Dedifferentiated amniotic fluid mesenchymal stem cell (primary cell): ENCODE measurements around the gene ZNF598.
"Not testable (repeated sequence)": the region's sequence is repeated elsewhere in the genome, so short reads cannot be mapped to it uniquely, and the experiment has no call there.

ENCODE experiments used
- DNase-seq: peaks from one replicate; pipeline ENCODE4 v3.0.0-alpha.2; 2016; ENCODE audit errors: extremely low spot score

ZNF598 gene

GRCh38 chr16:1959269-1960039 lies 50.2 kb downstream of the ZNF598 start, which contains the start of gene NDUFB10:
Gene NDUFB10 (plus strand): TSS chr16:1959538. CDS start chr16:1959625, 87 bp downstream.
- peak; percentile 76 for DNase-seq

DNA sequence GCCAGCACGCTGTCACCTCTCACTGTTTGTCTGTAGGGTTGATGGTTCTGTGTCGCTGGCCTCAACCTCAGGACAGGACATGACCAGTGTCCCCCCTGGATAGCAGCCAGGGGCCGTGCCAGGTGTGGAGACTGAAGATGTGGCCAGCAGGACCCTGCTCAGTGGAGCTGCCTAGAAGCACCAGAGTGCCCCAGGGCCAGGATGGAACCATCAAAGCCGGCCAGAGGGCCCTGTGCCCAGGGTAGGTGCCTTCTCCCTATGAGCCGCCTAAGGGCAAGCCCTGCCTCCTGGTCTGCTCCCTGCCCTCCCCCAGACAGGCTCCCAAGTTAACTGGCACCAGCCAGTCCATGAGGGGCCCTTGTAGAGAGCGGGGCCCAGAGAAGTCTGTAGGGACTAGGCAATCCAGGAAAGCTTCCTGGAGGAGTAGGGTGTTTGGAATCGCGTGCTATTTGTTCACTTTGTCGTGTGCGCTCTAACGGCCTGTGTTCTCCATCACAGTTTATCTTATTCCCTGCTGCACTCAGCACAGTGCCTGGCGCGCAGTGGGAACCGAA lies 50.8 kb downstream of the ZNF598 start:
- DNase-seq = no peak

- DNase-seq = not testable (repeated sequence)
Measured at GRCh38 chr16:1958143-1958491, 51.5 kb downstream of the ZNF598 start.

DNA sequence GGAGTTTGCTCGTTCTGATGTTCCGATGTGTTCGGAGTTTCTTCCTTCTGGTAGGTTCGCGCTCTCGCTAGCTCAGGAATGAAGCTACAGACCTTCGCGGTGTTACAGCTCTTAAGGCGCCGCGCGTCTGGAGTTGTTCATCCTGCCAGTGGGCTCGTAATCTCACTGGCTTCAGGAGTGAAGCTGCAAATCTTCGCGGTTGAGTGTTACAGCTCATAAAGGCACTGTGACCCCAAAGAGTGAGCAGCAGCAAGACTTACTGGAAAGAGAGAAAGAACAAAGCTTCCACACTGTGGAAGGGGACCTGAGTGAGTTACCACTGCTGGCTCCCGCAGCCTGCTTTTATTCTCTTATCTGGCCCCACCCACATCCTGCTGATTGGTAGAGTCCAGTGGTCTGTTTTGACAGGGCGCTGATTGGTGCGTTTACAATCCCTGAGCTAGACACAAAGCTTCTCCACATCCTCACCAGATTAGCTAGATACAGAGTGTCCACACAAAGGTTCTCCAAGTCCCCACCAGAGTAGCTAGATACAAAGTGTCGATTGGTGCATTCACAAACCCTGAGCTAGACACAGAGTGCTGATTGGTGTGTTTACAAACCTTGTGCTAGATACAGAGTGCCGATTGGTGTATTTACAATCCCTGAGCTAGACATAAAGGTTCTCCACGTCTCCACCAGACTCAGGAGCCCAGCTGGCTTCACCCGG lies 52.0 kb downstream of the ZNF598 start:
- not testable (repeated sequence) for DNase-seq

- DNase-seq = no peak
Measured at GRCh38 chr16:1953734-1954133, 55.9 kb downstream of the ZNF598 start.

- DNase-seq = no peak
Measured at GRCh38 chr16:1950559-1950958, 59.1 kb downstream of the ZNF598 start.

DNA sequence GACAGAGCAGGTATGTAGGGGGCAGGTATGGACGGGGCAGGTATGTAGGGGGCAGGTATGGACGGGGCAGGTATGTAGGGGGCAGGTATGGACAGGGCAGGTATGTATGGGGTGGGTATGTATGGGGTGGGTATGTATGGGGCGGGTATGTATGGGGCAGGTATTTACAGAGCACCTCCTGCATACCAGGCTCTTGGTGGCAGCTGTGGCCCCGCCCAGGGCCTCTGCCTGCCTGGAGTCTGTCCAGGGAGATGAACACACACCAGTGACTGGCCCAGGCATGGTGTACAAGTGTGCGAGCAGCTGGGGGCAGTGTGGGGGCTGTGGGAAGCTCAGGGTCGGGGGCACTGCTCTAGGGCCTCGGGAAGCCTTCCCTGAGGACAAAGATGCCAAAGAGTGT lies 59.6 kb downstream of the ZNF598 start:
- no peak for DNase-seq

DNA sequence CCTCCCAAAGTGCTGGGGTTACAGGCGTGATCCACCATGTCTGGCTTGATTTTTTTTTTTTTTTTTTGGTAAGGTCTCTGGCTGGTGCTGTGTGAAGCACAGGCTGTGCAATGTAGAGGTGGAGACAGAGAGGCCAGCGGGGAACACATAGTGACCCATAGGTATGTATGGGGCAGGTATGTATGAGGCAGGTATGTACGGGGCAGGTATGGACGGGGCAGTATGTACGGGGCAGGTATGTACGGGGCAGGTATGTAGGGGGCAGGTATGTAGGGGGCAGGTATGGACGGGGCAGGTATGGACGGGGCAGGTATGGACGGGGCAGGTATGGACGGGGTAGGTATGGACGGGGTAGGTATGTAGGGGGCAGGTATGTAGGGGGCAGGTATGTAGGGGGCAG lies 60.1 kb downstream of the ZNF598 start:
- DNase-seq = no peak
